Right lobe of liver (tissue), 4 donors: Measurements from ENCODE around the gene TOM1.

Experiments used
- CTCF ChIP-seq, 4 donors: fragments of 200-600 bp in 3 of 4; fragments of 450-650 bp in 1 of 4; IDR thresholded peaks; one replicate each; pipeline versions ENCODE4 v1.5.1 to v1.8.0; 2016 to 2022; ENCODE audit warnings: antibody characterized with exemption in 4 of 4, mild to moderate bottlenecking in 2 of 4
- POLR2A ChIP-seq: fragments of 450-650 bp; IDR thresholded peaks from one replicate; pipeline ENCODE4 v1.6.1; 2017; ENCODE audit warnings: antibody characterized with exemption, mild to moderate bottlenecking
- donor health status: DM: no; HTN: no; CAD: no.
- donor health status: DM: no; HTN: no; CAD: no.
- donor health status: DM: no; HTN: yes; CAD: no.

- no peak for TF ChIP-seq CTCF (IDR thresholded peaks at IDR 0.05)
- no peak for TF ChIP-seq POLR2A
Measured at GRCh38 chr22:35384527-35384926, 84.8 kb downstream of the TOM1 start.
